Neural cell (in vitro differentiated cells): Measurements from ENCODE around the gene TSPAN1. TPM values are rescaled to one million over a fixed set of nuclear protein-coding genes. Genes with fewer than 3 reads are reported as not detected.

Experiments
- H2AFZ ChIP-seq: fragments of 200-600, 300-800 bp; sonication (generic), shearing (Covaris generic); 2 replicates; pipeline ENCODE4 v1.6.0; 2014; ENCODE audit warnings: low read depth, mild to moderate bottlenecking, antibody characterized with exemption, low read length, moderate library complexity
- H3F3A ChIP-seq: fragments of 200-600 bp; shearing (Covaris generic); 2 replicates; pipeline ENCODE4 v1.6.1; 2016; ENCODE audit warnings: mild to moderate bottlenecking, moderate library complexity, mixed read lengths, antibody characterized with exemption, low read length; ENCODE audit not compliant: insufficient read depth, poor library complexity, severe bottlenecking
- H3K27ac ChIP-seq: fragments of 200-600, 300-800 bp; sonication (generic), shearing (Covaris generic); 2 replicates; pipeline ENCODE4 v1.5.1; 2014; ENCODE audit warnings: mild to moderate bottlenecking, low read length, moderate library complexity
- H3K27me3 ChIP-seq: fragments of 300-800, 200-600 bp; sonication (generic), shearing (Covaris generic); 2 replicates; pipeline ENCODE4 v1.6.0; 2014; ENCODE audit warnings: mild to moderate bottlenecking, low read depth, low read length, moderate library complexity; ENCODE audit not compliant: insufficient read depth
- H3K36me3 ChIP-seq: fragments of 300-800, 200-600 bp; sonication (generic), shearing (Covaris generic); 2 replicates; pipeline ENCODE4 v1.5.1; 2014; ENCODE audit warnings: mild to moderate bottlenecking, antibody characterized with exemption, low read length, moderate library complexity; ENCODE audit not compliant: insufficient read depth
- H3K4me2 ChIP-seq: fragments of 300-800, 200-600 bp; sonication (generic), shearing (Covaris generic); 2 replicates; pipeline ENCODE4 v1.6.0; 2014; ENCODE audit warnings: mild to moderate bottlenecking, low read length
- H3K4me3 ChIP-seq: fragments of 300-800, 200-600 bp; sonication (generic), shearing (Covaris generic); 2 replicates; pipeline ENCODE4 v1.5.1; 2014; ENCODE audit warnings: mild to moderate bottlenecking, low read length, moderate library complexity
- H3K79me2 ChIP-seq: fragments of 200-600 bp; shearing (Covaris generic); replicated peaks from 2 replicates; pipeline ENCODE4 v1.6.0; 2014; ENCODE audit warnings: mild to moderate bottlenecking, low read length, moderate library complexity; ENCODE audit not compliant: insufficient read depth
- H3K9ac ChIP-seq: fragments of 300-800, 200-600 bp; sonication (generic), shearing (Covaris generic); 2 replicates; pipeline ENCODE4 v1.6.1; 2016; ENCODE audit warnings: mild to moderate bottlenecking, low read length, mixed read lengths
- H3K9me2 ChIP-seq: fragments of 200-600 bp; shearing (Covaris generic); 2 replicates; pipeline ENCODE4 v1.6.1; 2016; ENCODE audit warnings: mild to moderate bottlenecking, low read length, mixed read lengths; ENCODE audit not compliant: insufficient read depth
- H3K9me3 ChIP-seq: fragments of 200-600, 300-800 bp; sonication (generic), shearing (Covaris generic); 2 replicates; pipeline ENCODE4 v1.6.1; 2016; ENCODE audit warnings: mild to moderate bottlenecking, mixed run types, low read length, moderate library complexity, mixed read lengths
- H4K20me1 ChIP-seq: fragments of 200-600 bp; shearing (Covaris generic); 2 replicates; pipeline ENCODE4 v1.6.1; 2016; ENCODE audit warnings: mild to moderate bottlenecking, mixed run types; ENCODE audit not compliant: insufficient read depth
- EP300 ChIP-seq: fragments of 450-650 bp; conservative IDR thresholded peaks from 2 replicates; pipeline ENCODE4 v1.6.1; 2014; ENCODE audit warnings: antibody characterized with exemption, mild to moderate bottlenecking, moderate library complexity; ENCODE audit not compliant: poor library complexity, severe bottlenecking
- EZH2 ChIP-seq: fragments of 200-600, 300-800 bp; shearing (Covaris generic), sonication (generic); IDR thresholded peaks from 2 replicates; pipeline ENCODE4 v1.6.1; 2014; ENCODE audit warnings: antibody characterized with exemption, low read length, borderline replicate concordance, mild to moderate bottlenecking; ENCODE audit not compliant: insufficient read depth, poor library complexity, severe bottlenecking
- MXI1 ChIP-seq: fragments of 450-650 bp; conservative IDR thresholded peaks from 2 replicates; pipeline ENCODE4 v1.6.1; 2014; ENCODE audit warnings: antibody characterized with exemption, mild to moderate bottlenecking; ENCODE audit not compliant: poor library complexity, severe bottlenecking
- POLR2AphosphoS5 ChIP-seq: IDR thresholded peaks from 2 replicates; pipeline ENCODE4 v1.6.1; 2012
- RAD21 ChIP-seq: fragments of 450-650 bp; conservative IDR thresholded peaks from 2 replicates; pipeline ENCODE4 v1.6.1; 2014; ENCODE audit warnings: antibody characterized with exemption, mild to moderate bottlenecking, moderate library complexity
- SMC3 ChIP-seq: fragments of 450-650 bp; conservative IDR thresholded peaks from 2 replicates; pipeline ENCODE4 v1.6.1; 2014; ENCODE audit warnings: antibody characterized with exemption, mild to moderate bottlenecking, moderate library complexity; ENCODE audit not compliant: poor library complexity
- TAF1 ChIP-seq: IDR thresholded peaks from 2 replicates; pipeline ENCODE4 v1.6.1; 2012; ENCODE audit warnings: low read depth
- polyA plus RNA-seq: library from polyadenylated mRNA; depleted of rRNA; stranded (reverse); fragments of >200 nt; gene quantifications from 2 replicates; pipeline ENCODE4 v1.2.3, GENCODE V29; 2014
- TF ChIP-seq, protein P1 (sequence below): IDR thresholded peaks from 2 replicates; pipeline ENCODE4 v1.6.1; 2012; ENCODE audit warnings: borderline replicate concordance
- TF ChIP-seq, protein P2 (sequence below): fragments of 450-650 bp; IDR thresholded peaks from 2 replicates; pipeline ENCODE4 v1.5.1; 2014; ENCODE audit warnings: antibody characterized with exemption, mild to moderate bottlenecking, moderate library complexity; ENCODE audit not compliant: poor library complexity, severe bottlenecking

The TSPAN1 gene
- polyA plus RNA-seq, 1 donor from 2014 or later = 0.62 TPM

GRCh38 chr1:46137916-46138315 is 37.0 kb upstream of the TSPAN1 start:
- Histone ChIP-seq H3K9me2 (no peaks in the 10 kb centered on the region), H3K27ac (no peak overlapping the region), H3F3A (no peaks in the 10 kb centered on the region), H3K36me3 (no peaks in the 10 kb centered on the region), H3K4me3 (no peak overlapping the region), H4K20me1 (no peaks in the 10 kb centered on the region), H3K27me3 (no peaks in the 10 kb centered on the region), H3K4me2 (no peak overlapping the region), H3K9ac (no peak overlapping the region), H3K9me3 (no peaks in the 10 kb centered on the region), H3K79me2 (no peaks in the 10 kb centered on the region), H2AFZ (no peak overlapping the region)
- no peak for TF ChIP-seq POLR2AphosphoS5
- TF ChIP-seq MXI1 = no peak
- TF ChIP-seq RAD21 = no peak
- TF ChIP-seq EZH2 = no peak
- TF ChIP-seq TAF1 = no peak
- TF ChIP-seq, protein P1, sequence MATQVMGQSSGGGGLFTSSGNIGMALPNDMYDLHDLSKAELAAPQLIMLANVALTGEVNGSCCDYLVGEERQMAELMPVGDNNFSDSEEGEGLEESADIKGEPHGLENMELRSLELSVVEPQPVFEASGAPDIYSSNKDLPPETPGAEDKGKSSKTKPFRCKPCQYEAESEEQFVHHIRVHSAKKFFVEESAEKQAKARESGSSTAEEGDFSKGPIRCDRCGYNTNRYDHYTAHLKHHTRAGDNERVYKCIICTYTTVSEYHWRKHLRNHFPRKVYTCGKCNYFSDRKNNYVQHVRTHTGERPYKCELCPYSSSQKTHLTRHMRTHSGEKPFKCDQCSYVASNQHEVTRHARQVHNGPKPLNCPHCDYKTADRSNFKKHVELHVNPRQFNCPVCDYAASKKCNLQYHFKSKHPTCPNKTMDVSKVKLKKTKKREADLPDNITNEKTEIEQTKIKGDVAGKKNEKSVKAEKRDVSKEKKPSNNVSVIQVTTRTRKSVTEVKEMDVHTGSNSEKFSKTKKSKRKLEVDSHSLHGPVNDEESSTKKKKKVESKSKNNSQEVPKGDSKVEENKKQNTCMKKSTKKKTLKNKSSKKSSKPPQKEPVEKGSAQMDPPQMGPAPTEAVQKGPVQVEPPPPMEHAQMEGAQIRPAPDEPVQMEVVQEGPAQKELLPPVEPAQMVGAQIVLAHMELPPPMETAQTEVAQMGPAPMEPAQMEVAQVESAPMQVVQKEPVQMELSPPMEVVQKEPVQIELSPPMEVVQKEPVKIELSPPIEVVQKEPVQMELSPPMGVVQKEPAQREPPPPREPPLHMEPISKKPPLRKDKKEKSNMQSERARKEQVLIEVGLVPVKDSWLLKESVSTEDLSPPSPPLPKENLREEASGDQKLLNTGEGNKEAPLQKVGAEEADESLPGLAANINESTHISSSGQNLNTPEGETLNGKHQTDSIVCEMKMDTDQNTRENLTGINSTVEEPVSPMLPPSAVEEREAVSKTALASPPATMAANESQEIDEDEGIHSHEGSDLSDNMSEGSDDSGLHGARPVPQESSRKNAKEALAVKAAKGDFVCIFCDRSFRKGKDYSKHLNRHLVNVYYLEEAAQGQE = no peak
- TF ChIP-seq EP300 = no peak
- TF ChIP-seq, protein P2, sequence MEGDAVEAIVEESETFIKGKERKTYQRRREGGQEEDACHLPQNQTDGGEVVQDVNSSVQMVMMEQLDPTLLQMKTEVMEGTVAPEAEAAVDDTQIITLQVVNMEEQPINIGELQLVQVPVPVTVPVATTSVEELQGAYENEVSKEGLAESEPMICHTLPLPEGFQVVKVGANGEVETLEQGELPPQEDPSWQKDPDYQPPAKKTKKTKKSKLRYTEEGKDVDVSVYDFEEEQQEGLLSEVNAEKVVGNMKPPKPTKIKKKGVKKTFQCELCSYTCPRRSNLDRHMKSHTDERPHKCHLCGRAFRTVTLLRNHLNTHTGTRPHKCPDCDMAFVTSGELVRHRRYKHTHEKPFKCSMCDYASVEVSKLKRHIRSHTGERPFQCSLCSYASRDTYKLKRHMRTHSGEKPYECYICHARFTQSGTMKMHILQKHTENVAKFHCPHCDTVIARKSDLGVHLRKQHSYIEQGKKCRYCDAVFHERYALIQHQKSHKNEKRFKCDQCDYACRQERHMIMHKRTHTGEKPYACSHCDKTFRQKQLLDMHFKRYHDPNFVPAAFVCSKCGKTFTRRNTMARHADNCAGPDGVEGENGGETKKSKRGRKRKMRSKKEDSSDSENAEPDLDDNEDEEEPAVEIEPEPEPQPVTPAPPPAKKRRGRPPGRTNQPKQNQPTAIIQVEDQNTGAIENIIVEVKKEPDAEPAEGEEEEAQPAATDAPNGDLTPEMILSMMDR = no peak
- no peak for TF ChIP-seq SMC3

DNA sequence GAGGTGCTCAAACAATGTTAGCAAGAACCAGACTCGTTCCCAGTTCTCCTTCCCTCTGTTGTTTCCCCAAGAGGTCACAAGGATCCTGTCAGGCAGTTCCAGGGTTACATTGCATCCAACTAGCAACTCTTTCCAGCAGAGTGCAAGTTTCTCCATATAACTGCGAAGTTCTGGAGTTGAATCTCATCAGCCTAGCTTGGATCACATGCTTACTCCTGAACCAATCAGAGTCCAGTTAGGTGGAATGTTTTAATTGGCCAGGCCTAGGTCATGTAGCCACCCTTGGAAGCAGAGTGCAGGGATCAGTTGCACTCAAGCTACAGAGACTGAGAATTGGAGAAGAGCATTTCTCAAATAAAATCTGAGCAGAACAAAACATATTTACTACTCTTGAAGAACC is 26.6 kb upstream of the TSPAN1 start:
- Histone ChIP-seq H3K36me3 (no peaks in the 10 kb centered on the region), H3K27ac (no peak overlapping the region), H3K9me2 (no peaks in the 10 kb centered on the region), H3K9ac (no peak overlapping the region), H3K4me3 (no peak overlapping the region), H3K9me3 (no peaks in the 10 kb centered on the region), H3K27me3 (no peaks in the 10 kb centered on the region), H3K4me2 (no peak overlapping the region), H3F3A (no peaks in the 10 kb centered on the region), H3K79me2 (no peaks in the 10 kb centered on the region), H2AFZ (no peak overlapping the region), H4K20me1 (no peaks in the 10 kb centered on the region)
- TF ChIP-seq TAF1 (no peak), EP300 (no peak), SMC3 (no peak)

DNA sequence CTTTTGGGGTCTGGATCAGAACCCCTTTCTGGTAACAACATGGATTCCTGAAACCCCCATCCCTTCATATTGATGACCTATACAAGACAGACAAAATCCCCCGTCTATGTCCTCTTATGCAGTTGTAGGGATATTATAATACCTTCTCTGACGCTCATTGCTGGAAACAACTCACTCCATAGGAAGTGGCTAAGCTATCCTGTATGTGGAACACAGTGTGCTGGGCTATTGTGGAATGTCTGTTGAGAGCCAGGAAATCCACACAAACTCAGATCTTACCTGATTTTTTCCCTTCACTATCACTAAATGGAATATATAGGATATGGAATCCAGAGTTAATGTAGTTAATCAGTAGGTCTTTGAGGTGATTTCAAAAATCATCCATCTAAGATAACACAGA is 24.8 kb upstream of the TSPAN1 start:
- Histone ChIP-seq H3K36me3 (no peaks in the 10 kb centered on the region), H3K9me2 (no peaks in the 10 kb centered on the region), H2AFZ (no peak overlapping the region), H3K27me3 (no peaks in the 10 kb centered on the region), H3K27ac (no peak overlapping the region), H4K20me1 (no peaks in the 10 kb centered on the region), H3K9me3 (no peaks in the 10 kb centered on the region), H3F3A (no peaks in the 10 kb centered on the region), H3K9ac (no peak overlapping the region), H3K4me2 (no peak overlapping the region), H3K79me2 (no peaks in the 10 kb centered on the region), H3K4me3 (no peak overlapping the region)
- TF ChIP-seq SMC3 (no peak), EP300 (no peak), RAD21 (no peak), POLR2AphosphoS5 (no peak), TAF1 (no peak), EZH2 (no peak)
- TF ChIP-seq, protein P2 = no peak
- TF ChIP-seq, protein P1 = no peak
